PC-9 (cell line): ENCODE data around the gene ADD3. TPM values are rescaled to one million over a fixed set of nuclear protein-coding genes. Genes with fewer than 3 reads are reported as not detected.

Experiments
- BruUV-seq: library from RNA; stranded (reverse); fragments of 400-500 nt; replicated peaks from 2 replicates; lab custom pipeline; 2021; lab: Mats Ljungman, UMichigan
- CTCF ChIA-PET: fragments of 300-600 bp; sonication (Branson Sonifier 250); formaldehyde crosslinking; loops from one replicate; lab custom pipeline; 2022; ENCODE audit warnings: antibody characterized with exemption; lab: Charles Lee
- POLR2A ChIA-PET: fragments of 300-600 bp; sonication (Branson Sonifier 250); formaldehyde crosslinking; loops from one replicate; lab custom pipeline; 2022; ENCODE audit warnings: antibody characterized with exemption; ENCODE audit not compliant: unreplicated experiment; lab: Charles Lee
- DNase-seq, 2 experiments: peaks; one replicate each; pipeline versions ENCODE4 v3.0.0 to v3.0.0-alpha.2; 2015 to 2022; ENCODE audit warnings: mixed read lengths in 1 of 2
- H2AFZ ChIP-seq: fragments of 200-600 bp; sonication (generic); 2 replicates; pipeline ENCODE4 v1.8.1; 2017; ENCODE audit warnings: antibody characterized with exemption
- H3F3A ChIP-seq: fragments of 200-600 bp; sonication (generic); 2 replicates; pipeline ENCODE4 v1.8.1; 2017; ENCODE audit warnings: antibody characterized with exemption, mild to moderate bottlenecking, low read depth; ENCODE audit not compliant: insufficient read depth
- H3K27ac ChIP-seq: fragments of 200-600 bp; sonication (generic); 2 replicates; pipeline ENCODE4 v1.6.1; 2016; ENCODE audit warnings: mixed run types
- H3K27me3 ChIP-seq: fragments of 200-600 bp; sonication (generic); 2 replicates; pipeline ENCODE4 v1.6.1; 2016; ENCODE audit warnings: low read depth, mixed run types; ENCODE audit not compliant: insufficient read depth
- H3K36me3 ChIP-seq: fragments of 200-600 bp; sonication (generic); 2 replicates; pipeline ENCODE4 v1.6.1; 2016; ENCODE audit warnings: low read depth, mixed run types
- H3K4me1 ChIP-seq: fragments of 200-600 bp; sonication (generic); replicated peaks from 2 replicates; pipeline ENCODE4 v1.6.1; 2016; ENCODE audit warnings: mixed run types; ENCODE audit not compliant: insufficient read depth
- H3K4me2 ChIP-seq: fragments of 200-600 bp; sonication (generic); 2 replicates; pipeline ENCODE4 v1.6.1; 2017; ENCODE audit warnings: mixed run types
- H3K4me3 ChIP-seq: fragments of 200-600 bp; sonication (generic); 2 replicates; pipeline ENCODE4 v1.6.1; 2016; ENCODE audit warnings: mixed run types
- H3K79me2 ChIP-seq: fragments of 200-600 bp; sonication (generic); 2 replicates; pipeline ENCODE4 v1.6.1; 2017; ENCODE audit warnings: low read depth, mixed run types
- H3K9me2 ChIP-seq: fragments of 200-600 bp; sonication (generic); 2 replicates; pipeline ENCODE4 v1.8.1; 2017; ENCODE audit warnings: mild to moderate bottlenecking; ENCODE audit not compliant: insufficient read depth
- H3K9me3 ChIP-seq: fragments of 200-600 bp; sonication (generic); 2 replicates; pipeline ENCODE4 v1.8.1; 2016; ENCODE audit warnings: low read depth; ENCODE audit not compliant: insufficient read depth
- H4K20me1 ChIP-seq: fragments of 200-600 bp; sonication (generic); 2 replicates; pipeline ENCODE4 v1.8.1; 2017; ENCODE audit not compliant: insufficient read depth
- EZH2 ChIP-seq: fragments of 200-600 bp; sonication (generic); IDR thresholded peaks from 2 replicates; pipeline ENCODE4 v1.8.0; 2017; ENCODE audit warnings: antibody characterized with exemption, low read depth
- intact Hi-C: fragments of 100-400 bp; cut with micrococcal nuclease; formaldehyde crosslinking; loops from one replicate; pipeline ENCODE4 v1.10.0; 2022; ENCODE audit not compliant: unreplicated experiment
- total RNA-seq: library from RNA; stranded (reverse); gene quantifications from 2 replicates; pipeline ENCODE4 v1.2.3, GENCODE V29; 2021
- TF ChIP-seq, protein P1 (sequence below): fragments of 200-600 bp; sonication (generic); conservative IDR thresholded peaks from 2 replicates; pipeline ENCODE4 v1.6.1; 2017; ENCODE audit warnings: mixed run types, antibody characterized with exemption, mild to moderate bottlenecking, moderate library complexity

Gene ADD3
- total RNA-seq, 1 experiment from 2014 or later = 77.7 TPM

DNA sequence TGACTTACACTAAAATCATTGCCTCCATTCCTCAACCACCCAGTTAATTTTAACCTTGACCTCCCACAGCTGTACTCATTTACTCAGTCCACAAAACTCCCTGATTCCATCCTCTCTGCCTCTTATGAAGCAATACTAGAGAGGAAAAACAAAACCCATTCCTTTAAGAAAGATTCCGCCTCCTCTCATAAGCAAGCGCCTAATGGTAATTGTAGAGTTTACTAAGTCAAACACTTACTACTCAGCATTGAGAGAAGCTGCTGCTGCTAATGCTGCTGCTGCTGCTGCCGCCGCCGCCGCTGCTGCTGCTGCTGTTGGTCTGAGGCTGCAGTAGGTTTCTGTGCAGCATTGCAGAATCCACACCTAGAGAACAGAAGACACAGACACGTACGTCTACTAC lies 2.1 kb upstream of the ADD3 start:
- peaks cover 18% of the 10 kb centered on the region for H3K4me1 ChIP-seq
- no TSS peak for BruUV-seq
- ChIA-PET CTCF (no interaction called here), POLR2A (no interaction called here)
- H3K4me3 ChIP-seq = no peak overlapping the region
- H3K79me2 ChIP-seq = peaks cover 20% of the 10 kb centered on the region
- H4K20me1 ChIP-seq = no peaks in the 10 kb centered on the region
- no peaks in the 10 kb centered on the region for H3K27me3 ChIP-seq
- TF ChIP-seq EZH2 = no peak
- TF ChIP-seq, protein P1, sequence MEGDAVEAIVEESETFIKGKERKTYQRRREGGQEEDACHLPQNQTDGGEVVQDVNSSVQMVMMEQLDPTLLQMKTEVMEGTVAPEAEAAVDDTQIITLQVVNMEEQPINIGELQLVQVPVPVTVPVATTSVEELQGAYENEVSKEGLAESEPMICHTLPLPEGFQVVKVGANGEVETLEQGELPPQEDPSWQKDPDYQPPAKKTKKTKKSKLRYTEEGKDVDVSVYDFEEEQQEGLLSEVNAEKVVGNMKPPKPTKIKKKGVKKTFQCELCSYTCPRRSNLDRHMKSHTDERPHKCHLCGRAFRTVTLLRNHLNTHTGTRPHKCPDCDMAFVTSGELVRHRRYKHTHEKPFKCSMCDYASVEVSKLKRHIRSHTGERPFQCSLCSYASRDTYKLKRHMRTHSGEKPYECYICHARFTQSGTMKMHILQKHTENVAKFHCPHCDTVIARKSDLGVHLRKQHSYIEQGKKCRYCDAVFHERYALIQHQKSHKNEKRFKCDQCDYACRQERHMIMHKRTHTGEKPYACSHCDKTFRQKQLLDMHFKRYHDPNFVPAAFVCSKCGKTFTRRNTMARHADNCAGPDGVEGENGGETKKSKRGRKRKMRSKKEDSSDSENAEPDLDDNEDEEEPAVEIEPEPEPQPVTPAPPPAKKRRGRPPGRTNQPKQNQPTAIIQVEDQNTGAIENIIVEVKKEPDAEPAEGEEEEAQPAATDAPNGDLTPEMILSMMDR = no peak
- H3K36me3 ChIP-seq = no peaks in the 10 kb centered on the region
- H3K9me3 ChIP-seq = no peaks in the 10 kb centered on the region
- no peak overlapping the region for H3K4me2 ChIP-seq
- H3K27ac ChIP-seq = no peak overlapping the region
- DNase-seq = no peak
- no peak overlapping the region for H2AFZ ChIP-seq
- peaks cover 5% of the 10 kb centered on the region; the same call in 1 of the 2 replicates for H3F3A ChIP-seq
- intact Hi-C loops = loop anchor here (5.0 to 10.0 kb wide), 4 partner anchors 88 to 202 kb away; partner anchors contain the start of gene MXI1
- no peaks in the 10 kb centered on the region for H3K9me2 ChIP-seq

GRCh38 chr10:110006358-110007160 lies 1.2 kb upstream of the ADD3 start:
- Histone ChIP-seq H3K27me3 (no peaks in the 10 kb centered on the region), H2AFZ (no peak overlapping the region), H3K4me3 (no peak overlapping the region), H3K79me2 (peaks cover 28% of the 10 kb centered on the region), H3F3A (peaks cover 5% of the 10 kb centered on the region; the same call in 1 of the 2 replicates), H3K9me2 (no peaks in the 10 kb centered on the region; the same call in 1 of the 2 replicates), H3K27ac (no peak overlapping the region), H3K36me3 (no peaks in the 10 kb centered on the region), H3K4me2 (no peak overlapping the region), H4K20me1 (no peaks in the 10 kb centered on the region), H3K4me1 (peaks cover 26% of the 10 kb centered on the region), H3K9me3 (no peaks in the 10 kb centered on the region)
- no TSS peak for BruUV-seq
- CTCF ChIA-PET = no interaction called here
- POLR2A ChIA-PET = no interaction called here
- DNase-seq = peak in 1 of 2 experiments; percentile 8
- TF ChIP-seq, protein P1 = no peak
- no peak for TF ChIP-seq EZH2
- intact Hi-C loops = loop anchor here (5.0 to 10.0 kb wide), 4 partner anchors 89 to 201 kb away; partner anchors contain the start of gene MXI1

- Histone ChIP-seq H4K20me1 (no peaks in the 10 kb centered on the region), H3K27me3 (no peaks in the 10 kb centered on the region), H3K79me2 (peaks cover 33% of the 10 kb centered on the region), H3K36me3 (no peaks in the 10 kb centered on the region), H3K9me3 (no peaks in the 10 kb centered on the region), H3K9me2 (no peaks in the 10 kb centered on the region; the same call in 1 of the 2 replicates), H3K27ac (no peak overlapping the region), H2AFZ (peak overlapping the region; percentile 69; the same call in 1 of the 2 replicates), H3K4me3 (peak overlapping the region; percentile 91; the same call in 1 of the 2 replicates), H3K4me2 (peak overlapping the region; percentile 100), H3F3A (peaks cover 5% of the 10 kb centered on the region; the same call in 1 of the 2 replicates), H3K4me1 (peaks cover 33% of the 10 kb centered on the region)
- ChIA-PET CTCF (no interaction called here), POLR2A (no interaction called here)
- intact Hi-C loops = loop anchor here (5.0 to 10.0 kb wide), 4 partner anchors 90 to 200 kb away; partner anchors contain the start of gene MXI1
- DNase-seq = no peak
- no peak for TF ChIP-seq EZH2
- TF ChIP-seq, protein P1 = no peak
- no TSS peak for BruUV-seq
These were observed 553 bp upstream of the ADD3 start for GRCh38 chr10:110007161-110007700.
